HFFc6 (cell line): ENCODE measurements around the gene CDC123. TPM values are rescaled to one million over a fixed set of nuclear protein-coding genes. Genes with fewer than 3 reads are reported as not detected.

Experiments used
- DNase-seq: peaks from one replicate; pipeline ENCODE4 v3.0.0-alpha.2; 2018
- H3K27ac Mint-ChIP-seq: 2 replicates; pipeline ENCODE4 v1.8.0; 2020; ENCODE audit warnings: mild to moderate bottlenecking, mixed read lengths
- H3K27me3 Mint-ChIP-seq: 2 replicates; pipeline ENCODE4 v1.8.0; 2021; ENCODE audit warnings: mild to moderate bottlenecking, moderate library complexity, mixed read lengths; ENCODE audit not compliant: insufficient read depth
- H3K36me3 Mint-ChIP-seq: 2 replicates; pipeline ENCODE4 v1.8.0; 2021; ENCODE audit warnings: low read depth, mixed read lengths
- H3K4me1 Mint-ChIP-seq: 2 replicates; pipeline ENCODE4 v1.8.0; 2020; ENCODE audit warnings: low read depth, mixed read lengths
- H3K4me3 Mint-ChIP-seq: 2 replicates; pipeline ENCODE4 v1.8.0; 2020; ENCODE audit warnings: mild to moderate bottlenecking, moderate library complexity, mixed read lengths
- H3K9me3 Mint-ChIP-seq: 2 replicates; pipeline ENCODE4 v1.8.0; 2020; ENCODE audit warnings: mild to moderate bottlenecking, mixed read lengths
- CTCF ChIP-seq: fragments of 200-600 bp; sonication (generic); IDR thresholded peaks from 2 replicates; pipeline ENCODE4 v1.5.0; 2021; ENCODE audit warnings: antibody characterized with exemption, mild to moderate bottlenecking
- long read RNA-seq: library from polyadenylated mRNA; unstranded; transcript quantifications from one replicate; pipeline ENCODE4 v2.0.0, GENCODE V29; 2019
- total RNA-seq, 6 experiments: library from RNA; stranded (reverse); fragmentation: NEBNext Ultra II Directional; extraction: Animal tissue kit (Norgen Biotek cat#: 25700); gene quantifications; 2 replicates in 1 of 6; 3 replicates in 5 of 6; pipeline ENCODE4 v1.2.3, GENCODE V29; 2021

CDC123 gene, protein sequence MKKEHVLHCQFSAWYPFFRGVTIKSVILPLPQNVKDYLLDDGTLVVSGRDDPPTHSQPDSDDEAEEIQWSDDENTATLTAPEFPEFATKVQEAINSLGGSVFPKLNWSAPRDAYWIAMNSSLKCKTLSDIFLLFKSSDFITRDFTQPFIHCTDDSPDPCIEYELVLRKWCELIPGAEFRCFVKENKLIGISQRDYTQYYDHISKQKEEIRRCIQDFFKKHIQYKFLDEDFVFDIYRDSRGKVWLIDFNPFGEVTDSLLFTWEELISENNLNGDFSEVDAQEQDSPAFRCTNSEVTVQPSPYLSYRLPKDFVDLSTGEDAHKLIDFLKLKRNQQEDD
- total RNA-seq: 100 to 1,000 TPM in 3 of 6 experiments, 10 to 100 TPM in 3; 90.9 to 116 (median 99.5) TPM
- long read RNA-seq, transcript CDC123-201 (13 exons, 1,542 nt): major isoform, 103 of 114 reads
- long read RNA-seq, partial matches to known transcripts: 4 of 114 reads
- long read RNA-seq, other reads (novel, unspliced or antisense): 7 of 114 reads

DNA sequence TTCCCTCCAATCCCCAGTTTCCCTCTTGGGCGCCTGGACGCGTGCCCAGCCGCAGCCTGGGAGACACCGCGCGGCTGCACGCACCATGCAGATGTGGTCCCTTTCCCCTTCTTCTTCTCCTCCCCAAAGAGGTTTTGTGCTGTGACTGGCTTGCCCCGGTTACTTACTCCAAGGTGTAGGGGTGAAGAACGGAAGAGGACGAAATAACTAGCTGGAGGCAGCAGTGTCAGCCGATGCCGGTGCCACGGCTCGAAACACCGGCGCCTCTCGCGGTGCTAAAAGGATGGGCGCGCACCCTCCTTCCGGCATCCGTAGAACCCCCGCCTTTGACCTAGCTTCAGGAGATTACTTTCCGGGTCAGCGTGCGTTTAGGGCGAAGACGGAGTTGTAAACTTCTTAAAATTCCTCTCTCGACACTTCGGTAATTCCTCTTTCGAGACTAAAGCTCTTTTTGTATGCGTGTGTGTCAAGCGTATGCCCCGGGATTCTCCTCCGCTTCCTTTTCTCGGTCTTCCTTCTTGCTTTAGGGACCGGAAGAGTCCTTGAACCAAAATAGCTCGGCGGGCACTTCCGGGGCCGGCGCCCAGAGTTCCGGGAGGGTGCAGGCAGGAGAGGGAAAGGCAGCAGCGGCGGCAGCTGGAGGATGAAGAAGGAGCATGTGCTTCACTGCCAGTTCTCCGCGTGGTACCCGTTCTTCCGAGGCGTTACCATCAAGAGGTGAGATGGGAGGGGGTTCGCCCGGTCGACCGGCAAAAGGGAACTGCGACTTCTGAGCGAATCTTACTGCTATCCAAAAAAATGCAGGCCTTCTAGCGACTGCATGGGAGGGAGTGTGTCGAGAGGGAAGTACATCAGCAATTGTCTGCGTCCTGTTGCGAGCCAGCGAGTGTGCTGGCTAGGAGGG, at the start of gene CDC123, which contains the start of gene NUDT5:
Gene CDC123 (plus strand): TSS at position 586 of the 904 bp plus-strand sequence. CDS start 58 bp downstream, at position 644.
Gene NUDT5 (minus strand): TSS at position 289 of the 904 bp plus-strand sequence. CDS start 9,600 bp downstream, outside the sequence.
- peaks cover 41% of the 10 kb centered on the region for H3K36me3 Mint-ChIP-seq
- peak; percentile 13; the same call in 1 of the 2 replicates for TF ChIP-seq CTCF
- H3K4me1 Mint-ChIP-seq: peaks cover 50% of the 10 kb centered on the region
- peak; percentile 82 for DNase-seq
- no peaks in the 10 kb centered on the region for H3K9me3 Mint-ChIP-seq
- H3K27ac Mint-ChIP-seq: peak within 1 kb of the TSS; percentile 98
- peak within 1 kb of the TSS; percentile 96 for H3K4me3 Mint-ChIP-seq
- H3K27me3 Mint-ChIP-seq: no peaks in the 10 kb centered on the region

GRCh38 chr10:12150163-12150562, 45.8 kb upstream of the CDC123 start:
- H3K27ac Mint-ChIP-seq: no peak overlapping the region
- H3K36me3 Mint-ChIP-seq: peaks cover 17% of the 10 kb centered on the region
- no peak overlapping the region for H3K4me3 Mint-ChIP-seq

GRCh38 chr10:12154516-12154915, 41.5 kb upstream of the CDC123 start:
- peaks cover 19% of the 10 kb centered on the region for H3K36me3 Mint-ChIP-seq
- H3K27ac Mint-ChIP-seq: no peak overlapping the region
- no peaks in the 10 kb centered on the region for H3K27me3 Mint-ChIP-seq
- TF ChIP-seq CTCF: no peak
- H3K4me3 Mint-ChIP-seq: no peak overlapping the region
- peaks cover 6% of the 10 kb centered on the region; the same call in 1 of the 2 replicates for H3K4me1 Mint-ChIP-seq
- DNase-seq: no peak
- no peaks in the 10 kb centered on the region for H3K9me3 Mint-ChIP-seq

More at GRCh38 chr10:12150163-12150562, 45.8 kb upstream of the CDC123 start:
- Mint-ChIP-seq H3K9me3 (no peaks in the 10 kb centered on the region), H3K27me3 (no peaks in the 10 kb centered on the region), H3K4me1 (peaks cover 6% of the 10 kb centered on the region; the same call in 1 of the 2 replicates)
- TF ChIP-seq CTCF: no peak
- no peak for DNase-seq

- Mint-ChIP-seq H3K36me3 (peaks cover 10% of the 10 kb centered on the region), H3K4me3 (no peak overlapping the region), H3K27me3 (no peaks in the 10 kb centered on the region), H3K4me1 (peaks cover 6% of the 10 kb centered on the region; the same call in 1 of the 2 replicates), H3K27ac (no peak overlapping the region), H3K9me3 (no peaks in the 10 kb centered on the region)
- no peak for DNase-seq
- TF ChIP-seq CTCF: no peak
These were observed 39.4 kb upstream of the CDC123 start for GRCh38 chr10:12156367-12157123.
